Effector memory CD4-positive, alpha-beta T cell (primary cell): ENCODE results near the gene TSPAN9.

Experiments
- DNase-seq, 3 donors: peaks; one replicate each; pipeline ENCODE4 v3.0.0-alpha.2; 2020
- H3K27ac ChIP-seq: 2 replicates; pipeline ENCODE4 v1.7.0; 2013; ENCODE audit warnings: mild to moderate bottlenecking, low read length, moderate library complexity; ENCODE audit not compliant: insufficient read depth, poor library complexity, severe bottlenecking
- H3K27me3 ChIP-seq: replicated peaks from 2 replicates; pipeline ENCODE4 v1.7.0; 2013; ENCODE audit warnings: mild to moderate bottlenecking, low read length; ENCODE audit not compliant: insufficient read depth, control insufficient read depth, poor library complexity, severe bottlenecking
- H3K36me3 ChIP-seq: 2 replicates; pipeline ENCODE4 v1.7.0; 2013; ENCODE audit warnings: mild to moderate bottlenecking, low read length, moderate library complexity; ENCODE audit not compliant: control insufficient read depth, insufficient read depth
- H3K4me1 ChIP-seq: 2 replicates; pipeline ENCODE4 v1.7.0; 2013; ENCODE audit warnings: low read length, mild to moderate bottlenecking; ENCODE audit not compliant: control insufficient read depth, insufficient read depth, poor library complexity, severe bottlenecking
- H3K4me3 ChIP-seq: 2 replicates; pipeline ENCODE4 v1.7.0; 2013; ENCODE audit warnings: low read length, low read depth, mild to moderate bottlenecking; ENCODE audit not compliant: insufficient read depth, poor library complexity, severe bottlenecking
- H3K9me3 ChIP-seq: 2 replicates; pipeline ENCODE4 v1.7.0; 2013; ENCODE audit warnings: mild to moderate bottlenecking, low read length, moderate library complexity; ENCODE audit not compliant: control insufficient read depth

TSPAN9 gene

GRCh38 chr12:3173008-3173553, 95.9 kb downstream of the TSPAN9 start:
- H3K27ac ChIP-seq = no peak overlapping the region
- DNase-seq = no peak
- no peaks in the 10 kb centered on the region for H3K27me3 ChIP-seq
- no peak overlapping the region for H3K4me3 ChIP-seq
- no peaks in the 10 kb centered on the region for H3K36me3 ChIP-seq
- no peaks in the 10 kb centered on the region for H3K4me1 ChIP-seq
- no peaks in the 10 kb centered on the region for H3K9me3 ChIP-seq

DNA sequence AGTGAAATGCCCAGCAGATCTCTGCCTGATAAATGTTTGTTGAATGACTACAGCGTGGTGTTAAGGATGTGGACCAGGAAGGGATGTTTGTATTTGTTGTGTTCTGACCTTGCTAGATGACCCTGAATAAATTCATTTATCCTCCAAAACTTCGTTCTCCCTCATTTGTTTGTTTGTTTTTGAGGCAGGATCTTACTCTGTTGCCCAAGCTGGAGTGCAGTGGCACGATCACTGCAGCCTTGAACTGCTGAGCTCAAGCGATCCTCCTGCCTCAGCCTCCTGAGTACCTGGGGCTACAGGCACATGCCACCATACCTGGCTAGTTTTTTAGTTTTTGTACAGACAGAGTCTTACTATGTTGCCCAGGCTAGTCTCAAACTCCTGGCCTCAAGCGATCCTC, 96.7 kb downstream of the TSPAN9 start:
- no peaks in the 10 kb centered on the region for H3K9me3 ChIP-seq
- no peaks in the 10 kb centered on the region for H3K4me1 ChIP-seq
- no peaks in the 10 kb centered on the region for H3K36me3 ChIP-seq
- no peaks in the 10 kb centered on the region for H3K27me3 ChIP-seq
- no peak overlapping the region for H3K27ac ChIP-seq
- no peak overlapping the region for H3K4me3 ChIP-seq
- DNase-seq = no peak

GRCh38 chr12:3175238-3175637, 98.1 kb downstream of the TSPAN9 start:
- H3K4me3 ChIP-seq = no peak overlapping the region
- H3K4me1 ChIP-seq = no peaks in the 10 kb centered on the region
- H3K9me3 ChIP-seq = no peaks in the 10 kb centered on the region
- no peaks in the 10 kb centered on the region for H3K27me3 ChIP-seq
- H3K27ac ChIP-seq = no peak overlapping the region
- no peaks in the 10 kb centered on the region for H3K36me3 ChIP-seq
- DNase-seq = no peak

DNA sequence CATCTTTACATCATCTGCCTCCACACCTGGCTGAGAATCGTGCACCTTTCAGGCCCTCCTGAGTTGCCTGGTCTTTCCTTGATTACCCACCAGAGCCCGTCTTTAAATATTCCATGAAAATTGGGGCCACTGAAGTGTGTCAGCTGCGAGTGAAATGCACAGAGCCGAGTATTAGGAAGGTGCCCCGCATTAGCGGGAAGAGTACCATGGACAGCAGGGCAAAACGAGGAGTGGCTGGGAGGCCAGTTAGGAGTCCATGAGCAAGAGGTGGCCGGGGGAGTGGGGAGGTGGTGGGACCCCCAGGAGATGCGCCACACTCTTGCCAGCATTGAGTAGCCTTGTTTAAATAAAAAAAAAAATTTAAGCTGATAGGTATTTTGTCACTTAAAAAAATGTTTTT, 99.6 kb downstream of the TSPAN9 start:
- H3K36me3 ChIP-seq = no peaks in the 10 kb centered on the region
- DNase-seq = no peak
- no peaks in the 10 kb centered on the region for H3K27me3 ChIP-seq
- H3K27ac ChIP-seq = no peak overlapping the region
- no peaks in the 10 kb centered on the region for H3K9me3 ChIP-seq
- no peak overlapping the region for H3K4me3 ChIP-seq
- H3K4me1 ChIP-seq = no peaks in the 10 kb centered on the region

GRCh38 chr12:3177778-3178425, 100.7 kb downstream of the TSPAN9 start:
- H3K9me3 ChIP-seq = no peaks in the 10 kb centered on the region
- no peaks in the 10 kb centered on the region for H3K4me1 ChIP-seq
- no peaks in the 10 kb centered on the region for H3K27me3 ChIP-seq

DNA sequence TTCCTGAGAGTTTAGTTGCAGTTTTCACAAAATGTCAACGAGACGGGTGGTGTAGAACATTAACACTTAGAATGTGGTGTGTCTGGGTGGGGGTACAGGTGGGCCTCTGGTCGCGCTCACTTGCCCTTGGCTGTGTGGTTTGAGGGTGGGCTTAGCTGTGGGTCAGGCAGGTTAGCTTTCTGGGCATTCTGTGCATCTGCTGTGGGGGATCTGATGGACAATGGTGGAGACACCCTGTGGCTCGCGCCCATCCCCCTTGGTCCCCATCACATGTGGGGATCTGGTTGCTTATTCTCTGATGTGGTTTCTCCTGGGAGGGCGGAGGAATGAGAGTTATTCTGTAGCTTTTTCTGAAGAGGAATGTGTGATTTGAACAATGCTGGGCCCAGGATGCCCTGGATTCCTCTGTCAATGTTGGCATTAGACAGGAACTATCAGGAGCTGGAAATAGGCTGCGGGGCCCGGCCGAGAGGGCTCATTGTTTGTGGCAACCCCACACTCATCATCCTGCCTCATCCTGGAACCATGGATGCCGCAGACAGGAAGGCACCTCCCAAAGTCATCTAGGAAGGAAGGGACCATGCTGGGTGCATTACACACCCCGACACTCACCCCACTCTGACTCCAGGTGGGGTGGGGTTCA, 101.6 kb downstream of the TSPAN9 start:
- Histone ChIP-seq H3K27me3 (no peaks in the 10 kb centered on the region), H3K27ac (no peak overlapping the region), H3K9me3 (no peaks in the 10 kb centered on the region), H3K4me3 (no peak overlapping the region), H3K4me1 (no peaks in the 10 kb centered on the region), H3K36me3 (no peaks in the 10 kb centered on the region)
- DNase-seq = no peak

More at GRCh38 chr12:3177778-3178425, 100.7 kb downstream of the TSPAN9 start:
- Histone ChIP-seq H3K4me3 (no peak overlapping the region), H3K36me3 (no peaks in the 10 kb centered on the region), H3K27ac (no peak overlapping the region)
- no peak for DNase-seq

GRCh38 chr12:3179731-3180130, 102.6 kb downstream of the TSPAN9 start:
- Histone ChIP-seq H3K4me3 (no peak overlapping the region), H3K9me3 (no peaks in the 10 kb centered on the region), H3K4me1 (no peaks in the 10 kb centered on the region), H3K36me3 (no peaks in the 10 kb centered on the region), H3K27ac (no peak overlapping the region), H3K27me3 (no peaks in the 10 kb centered on the region)
- DNase-seq = no peak

- DNase-seq = no peak
- Histone ChIP-seq H3K4me3 (no peak overlapping the region), H3K9me3 (no peaks in the 10 kb centered on the region), H3K36me3 (no peaks in the 10 kb centered on the region), H3K27ac (no peak overlapping the region), H3K4me1 (no peaks in the 10 kb centered on the region), H3K27me3 (no peaks in the 10 kb centered on the region)
Observed at GRCh38 chr12:3182426-3182825, 105.2 kb downstream of the TSPAN9 start.

- no peaks in the 10 kb centered on the region for H3K9me3 ChIP-seq
- H3K4me1 ChIP-seq = no peaks in the 10 kb centered on the region
- no peak for DNase-seq
- no peaks in the 10 kb centered on the region for H3K27me3 ChIP-seq
- H3K4me3 ChIP-seq = no peak overlapping the region
- no peak overlapping the region for H3K27ac ChIP-seq
- no peaks in the 10 kb centered on the region for H3K36me3 ChIP-seq
Observed at GRCh38 chr12:3184485-3184884, 107.3 kb downstream of the TSPAN9 start.

DNA sequence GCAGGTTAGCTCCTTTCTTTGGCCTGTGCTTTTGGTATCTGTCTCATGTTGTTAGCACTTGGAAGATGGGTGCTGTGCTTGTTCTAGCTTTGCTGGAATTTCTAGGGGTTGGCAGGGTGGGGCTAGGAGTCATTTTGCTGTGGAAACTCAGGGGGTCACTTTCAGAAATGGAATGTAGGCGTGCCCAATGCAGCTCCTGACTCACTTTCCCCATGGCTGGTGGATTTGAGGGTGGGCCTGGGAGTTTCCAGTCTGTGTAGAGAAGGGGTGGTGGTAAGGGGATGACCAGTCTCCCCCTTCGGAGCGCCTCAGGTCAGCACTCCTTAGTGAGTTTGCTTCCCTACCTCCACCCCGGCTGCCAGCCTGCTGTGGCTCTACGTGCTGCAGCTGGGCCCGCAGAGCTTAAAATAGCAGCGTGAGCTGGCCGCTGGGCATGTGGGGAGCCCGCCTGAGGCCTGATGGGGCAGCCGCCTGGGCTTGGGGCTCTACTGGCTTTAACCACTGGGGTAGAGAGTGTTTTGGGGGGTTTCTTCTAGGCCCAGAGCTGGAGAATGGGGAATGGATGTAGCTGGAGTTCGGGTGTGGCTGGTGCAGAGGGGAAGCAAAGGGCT, 108.2 kb downstream of the TSPAN9 start:
- no peaks in the 10 kb centered on the region for H3K4me1 ChIP-seq
- no peak overlapping the region for H3K4me3 ChIP-seq
- H3K36me3 ChIP-seq = no peaks in the 10 kb centered on the region
- no peaks in the 10 kb centered on the region for H3K9me3 ChIP-seq
- no peak overlapping the region for H3K27ac ChIP-seq
- DNase-seq = no peak
- H3K27me3 ChIP-seq = no peaks in the 10 kb centered on the region
